Loucy (cell line): Measurements from ENCODE around the gene TRIM56.

Experiments used
- EZH2phosphoT487 ChIP-seq: fragments of 200-600 bp; IDR thresholded peaks from 2 replicates; pipeline ENCODE4 v1.6.1; 2018; ENCODE audit warnings: antibody characterized with exemption, mild to moderate bottlenecking, moderate library complexity, borderline replicate concordance
- TF ChIP-seq, protein P1 (sequence below): fragments of 200-600 bp; sonication (generic); conservative IDR thresholded peaks from 2 replicates; pipeline ENCODE4 v1.5.1; 2014; ENCODE audit warnings: mild to moderate bottlenecking, antibody characterized with exemption, low read length

DNA sequence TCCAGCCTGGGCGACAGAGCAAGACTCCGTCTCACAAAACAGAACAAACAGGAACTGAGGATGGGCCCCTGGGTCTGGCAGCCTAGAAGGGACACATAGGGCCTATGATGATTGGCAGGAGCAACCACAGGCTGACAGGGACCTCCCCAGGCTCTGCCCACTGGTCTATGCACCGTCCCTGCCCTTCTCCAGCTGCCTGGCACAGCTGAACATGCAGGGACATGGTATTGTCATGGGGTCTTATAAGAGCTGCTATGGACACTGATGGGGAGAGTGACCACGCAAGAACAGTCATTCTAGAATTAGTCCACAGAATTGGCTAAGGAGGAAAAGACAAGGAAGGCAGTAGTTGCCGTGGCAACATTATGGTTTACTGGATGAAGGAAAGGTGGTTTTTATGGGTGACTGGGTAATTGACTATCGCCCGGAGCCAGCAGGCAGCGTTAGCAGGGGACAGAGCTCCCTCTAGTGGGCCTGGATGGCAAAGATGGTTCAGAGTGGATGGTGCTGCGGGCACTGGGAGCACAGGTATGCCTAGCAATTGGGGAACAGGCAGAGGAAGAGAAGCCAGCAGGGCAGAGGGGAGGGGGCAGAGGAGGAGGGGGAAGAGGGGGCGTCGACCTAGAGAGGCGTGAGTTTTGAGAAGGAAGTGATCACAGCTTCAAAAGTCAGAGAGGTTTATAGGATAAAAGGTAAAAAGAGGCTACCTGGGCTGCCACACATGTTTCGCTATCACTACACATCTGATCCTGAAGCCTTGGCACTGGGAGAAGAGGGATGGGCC lies 7.8 kb upstream of the TRIM56 start:
- TF ChIP-seq, protein P1, sequence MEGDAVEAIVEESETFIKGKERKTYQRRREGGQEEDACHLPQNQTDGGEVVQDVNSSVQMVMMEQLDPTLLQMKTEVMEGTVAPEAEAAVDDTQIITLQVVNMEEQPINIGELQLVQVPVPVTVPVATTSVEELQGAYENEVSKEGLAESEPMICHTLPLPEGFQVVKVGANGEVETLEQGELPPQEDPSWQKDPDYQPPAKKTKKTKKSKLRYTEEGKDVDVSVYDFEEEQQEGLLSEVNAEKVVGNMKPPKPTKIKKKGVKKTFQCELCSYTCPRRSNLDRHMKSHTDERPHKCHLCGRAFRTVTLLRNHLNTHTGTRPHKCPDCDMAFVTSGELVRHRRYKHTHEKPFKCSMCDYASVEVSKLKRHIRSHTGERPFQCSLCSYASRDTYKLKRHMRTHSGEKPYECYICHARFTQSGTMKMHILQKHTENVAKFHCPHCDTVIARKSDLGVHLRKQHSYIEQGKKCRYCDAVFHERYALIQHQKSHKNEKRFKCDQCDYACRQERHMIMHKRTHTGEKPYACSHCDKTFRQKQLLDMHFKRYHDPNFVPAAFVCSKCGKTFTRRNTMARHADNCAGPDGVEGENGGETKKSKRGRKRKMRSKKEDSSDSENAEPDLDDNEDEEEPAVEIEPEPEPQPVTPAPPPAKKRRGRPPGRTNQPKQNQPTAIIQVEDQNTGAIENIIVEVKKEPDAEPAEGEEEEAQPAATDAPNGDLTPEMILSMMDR: peak; percentile 94
- TF ChIP-seq EZH2phosphoT487: no peak
